ENCODE data around the gene FTH1. TPM values are rescaled to one million over a fixed set of nuclear protein-coding genes. Genes with fewer than 3 reads are reported as not detected.
A peak's percentile ranks its signal among the peaks of the same experiment; 100 is the strongest.

FTH1 gene
- total and polyA plus RNA-seq, 2 of the 8 experiments (the other 6 are each of a cell fraction or from before 2014, with no cell fraction given), result 1,153 to 1,461 TPM

DNA sequence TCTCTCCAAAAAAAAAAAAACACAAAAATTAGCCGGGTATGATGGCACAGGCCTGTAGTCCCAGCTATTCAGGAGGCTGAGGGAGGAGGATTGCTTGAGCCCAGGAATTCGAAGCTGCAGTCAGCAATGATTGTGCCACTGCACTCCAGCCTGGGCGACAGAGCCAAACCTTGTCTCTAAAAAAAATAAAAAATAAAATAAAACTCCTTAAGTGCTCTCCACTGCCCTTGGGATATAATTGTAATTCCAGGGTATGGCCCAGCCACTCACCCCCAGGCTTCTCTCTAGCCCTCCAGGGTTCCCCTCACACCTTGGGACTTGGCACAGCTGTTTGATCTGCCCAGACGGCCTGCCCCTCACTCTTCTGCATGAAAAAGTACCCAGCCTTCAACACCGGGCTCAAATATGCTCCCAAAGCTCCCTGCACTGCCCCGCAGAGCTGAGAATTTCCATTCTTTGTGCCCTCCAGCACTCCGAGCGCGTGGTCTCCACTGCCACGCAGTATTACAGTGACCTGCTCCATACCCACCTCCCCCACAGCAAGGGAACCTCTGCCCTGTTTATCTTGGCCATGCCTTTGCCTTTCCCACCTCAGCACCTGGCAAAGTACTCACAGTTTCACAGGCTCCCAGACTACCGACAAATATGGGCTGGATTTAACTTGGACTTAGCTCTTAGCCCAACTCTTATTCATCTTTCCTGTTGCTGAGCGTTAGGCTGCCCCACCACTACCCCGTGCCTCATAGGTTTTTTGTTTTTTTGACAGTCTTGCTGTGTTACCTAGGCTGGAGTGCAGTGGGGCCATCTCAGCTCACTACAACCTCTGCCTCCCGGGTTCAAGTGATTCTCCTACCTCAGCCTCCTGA is 7.6 kb upstream of the FTH1 start:
- POLR2A ChIA-PET (ENCODE audit: partially characterized antibody), result interaction anchor here (1.2 to 25.7 kb wide), 2 partner anchors 15 to 24 kb away, joined by 3 to 458 read pairs; partner anchors contain the start of genes BEST1 and FTH1
- Histone ChIP-seq H2BK12ac (ENCODE audit: low read depth, low read length) (0 out of 2 replicates have a peak overlapping the region, but pooled peaks have one; percentile 12), H2AFZ (ENCODE audit: low read length) (no peak overlapping the region), H3K4me1 (replicated peaks in 1 of 4; ENCODE audit: control insufficient read depth in 3 of 4, insufficient read depth in 4 of 4, low read length in 3 of 4) (peaks cover 9 to 20% (median 15%) of the 10 kb centered on the region in 4 experiments), H3K9ac (replicated peaks in 1 of 4; ENCODE audit: extremely low read depth in 1 of 4, low read depth in 3 of 4, low read length in 3 of 4) (no peak overlapping the region), H3K27me3 (replicated peaks in 1 of 4; ENCODE audit: control insufficient read depth in 3 of 4, extremely low read depth in 1 of 4, insufficient read depth in 3 of 4, low read length in 3 of 4) (peaks cover 0 to 11% (median 1%) of the 10 kb centered on the region in 4 experiments; a peak in 3 of 7 replicates), H3K4me2 (ENCODE audit: insufficient read depth in 1 of 2, low read depth in 2 of 2, low read length in 2 of 2) (no peak overlapping the region), H3K56ac (replicated peaks; ENCODE audit: insufficient read length, low read depth, low read length) (no peak overlapping the region), H3K36me3 (ENCODE audit: control insufficient read depth in 2 of 4, insufficient read depth in 4 of 4, low read length in 3 of 4) (no peaks in the 10 kb centered on the region), H2AK5ac (ENCODE audit: low read depth, low read length) (no peak overlapping the region), H3K14ac (ENCODE audit: insufficient read length) (no peak overlapping the region), H3K23me2 (ENCODE audit: low read depth, low read length) (no peaks in the 10 kb centered on the region), H3K4ac (replicated peaks; ENCODE audit: insufficient read length, low read depth, low read length) (no peak overlapping the region), H2BK20ac (ENCODE audit: low read length) (no peak overlapping the region), H4K91ac (replicated peaks; ENCODE audit: insufficient read length, low read length) (no peak overlapping the region), H2BK15ac (ENCODE audit: low read length) (no peak overlapping the region), H3K79me1 (ENCODE audit: low read depth, low read length) (no peaks in the 10 kb centered on the region), H2BK120ac (replicated peaks; ENCODE audit: low read depth, low read length) (no peak overlapping the region), H4K8ac (ENCODE audit: extremely low read depth, insufficient read depth, low read length) (no peak overlapping the region), H3K18ac (ENCODE audit: extremely low read depth, low read length) (no peak overlapping the region), H3K4me3 (ENCODE audit: extremely low read depth in 1 of 4, insufficient read depth in 2 of 4, low read depth in 3 of 4, low read length in 4 of 4) (no peak overlapping the region), H3K23ac (ENCODE audit: insufficient read length) (no peak overlapping the region), H2BK5ac (ENCODE audit: low read depth, low read length) (no peak overlapping the region), H3K9me3 (ENCODE audit: insufficient read depth in 2 of 2, low read depth in 1 of 2, low read length in 1 of 2) (no peaks in the 10 kb centered on the region), H4K5ac (ENCODE audit: insufficient read length, low read depth, low read length) (no peak overlapping the region), H3K27ac (ENCODE audit: low read depth, low read length) (no peak overlapping the region), H3K79me2 (ENCODE audit: control insufficient read depth in 1 of 2, insufficient read depth in 2 of 2, low read length in 2 of 2) (no peaks in the 10 kb centered on the region), H4K20me1 (replicated peaks in 1 of 2; ENCODE audit: control insufficient read depth in 1 of 2, insufficient read depth in 2 of 2, low read length in 2 of 2) (peaks cover 0 to 2% of the 10 kb centered on the region in 2 experiments)
- CTCF ChIA-PET (ENCODE audit: partially characterized antibody), result interaction anchor here (0.6 to 6.0 kb wide), 6 partner anchors 12 to 107 kb away, joined by 3 to 28 read pairs (median 4); no protein-coding TSS in a partner anchor
- FAIRE-seq, result no peak
- TF ChIP-seq, protein P1, sequence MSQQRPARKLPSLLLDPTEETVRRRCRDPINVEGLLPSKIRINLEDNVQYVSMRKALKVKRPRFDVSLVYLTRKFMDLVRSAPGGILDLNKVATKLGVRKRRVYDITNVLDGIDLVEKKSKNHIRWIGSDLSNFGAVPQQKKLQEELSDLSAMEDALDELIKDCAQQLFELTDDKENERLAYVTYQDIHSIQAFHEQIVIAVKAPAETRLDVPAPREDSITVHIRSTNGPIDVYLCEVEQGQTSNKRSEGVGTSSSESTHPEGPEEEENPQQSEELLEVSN (IDR thresholded peaks at IDR 0.05), result no peak
- TF ChIP-seq KDM5A (IDR thresholded peaks at IDR 0.05; ENCODE audit: low read length) (no peak), POU5F1 (IDR thresholded peaks at IDR 0.05; ENCODE audit: low read depth, low read length) (no peak), BACH1 (IDR thresholded peaks at IDR 0.05; ENCODE audit: low read length) (no peak), CBX8 (IDR thresholded peaks at IDR 0.05; ENCODE audit: borderline replicate concordance, low read depth, low read length) (no peak), EGR1 (IDR thresholded peaks at IDR 0.05; ENCODE audit: borderline replicate concordance, low read depth, low read length) (no peak), KDM4A (IDR thresholded peaks at IDR 0.05; ENCODE audit: low read depth, low read length, severe bottlenecking) (no peak), BRCA1 (IDR thresholded peaks at IDR 0.05; ENCODE audit: low read depth, low read length) (no peak), CTBP2 (IDR thresholded peaks at IDR 0.05; ENCODE audit: borderline replicate concordance, insufficient read depth, insufficient read length, low read length) (no peak), ZNF274 (IDR thresholded peaks at IDR 0.05; ENCODE audit: borderline replicate concordance, extremely low read depth, low read length) (no peak)
- DNase-seq (ENCODE audit: low read depth in 1 of 2, low spot score in 2 of 2), result no peak
- WGBS, 2 experiments (ENCODE audit: extremely low coverage in 1 of 2, insufficient coverage in 1 of 2, insufficient read length in 1 of 2, insufficient replicate concordance in 2 of 2, low coverage in 1 of 2, low lambda C conversion rate in 2 of 2, missing lambda C conversion rate in 1 of 2), result 81% methylated on average over 14 of the region's 14 CpGs; no CpG with 5 or more reads in 1 of the 2 experiments

Measured in H1 (cell line).